Thyroid gland (tissue), 4 donors: ENCODE measurements around the gene PDCD2L. TPM values are rescaled to one million over a fixed set of nuclear protein-coding genes. Genes with fewer than 3 reads are reported as not detected.

ENCODE experiments used
- DNase-seq, 2 donors: peaks; one replicate each; pipeline ENCODE4 v3.0.0-alpha.2; 2019
- H3K27ac ChIP-seq, 3 donors: fragments of 200-600 bp; sonication (generic); 1 replicate in 2 of 3; 2 replicates in 1 of 3; pipeline ENCODE4 v1.5.1; 2016 to 2019; ENCODE audit warnings: mild to moderate bottlenecking in 1 of 3, moderate library complexity in 1 of 3
- H3K27me3 ChIP-seq: fragments of 200-600 bp; sonication (generic); one replicate; pipeline ENCODE4 v1.5.1; 2019
- H3K36me3 ChIP-seq, 2 donors: fragments of 200-600 bp; sonication (generic); one replicate each; pipeline ENCODE4 v1.5.1; 2016 to 2019
- H3K4me1 ChIP-seq, 2 donors: fragments of 200-600 bp; sonication (generic); one replicate each; pipeline ENCODE4 v1.5.1; 2017 to 2019
- H3K4me3 ChIP-seq, 3 donors: fragments of 200-600 bp; sonication (generic); replicated peaks in 1 of 3; 1 replicate in 2 of 3; 2 replicates in 1 of 3; pipeline ENCODE4 v1.5.1; 2016; ENCODE audit warnings: mild to moderate bottlenecking in 1 of 3
- H3K9me3 ChIP-seq: fragments of 200-600 bp; sonication (generic); one replicate; pipeline ENCODE4 v1.5.1; 2017
- CTCF ChIP-seq, 6 experiments: fragments of 200-600 bp in 3 of 6; fragments of 450-650 bp in 3 of 6; sonication (generic) in 3 of 6; IDR thresholded peaks; one replicate each; pipeline ENCODE4 v1.5.1; 2016 to 2019; ENCODE audit warnings: antibody characterized with exemption in 6 of 6, mild to moderate bottlenecking in 2 of 6, inconsistent platforms in 1 of 6, moderate library complexity in 1 of 6
- POLR2A ChIP-seq, 2 donors: fragments of 450-650 bp; IDR thresholded peaks; one replicate each; pipeline ENCODE4 v1.6.1; 2017; ENCODE audit warnings: antibody characterized with exemption in 2 of 2, mild to moderate bottlenecking in 2 of 2, moderate library complexity in 1 of 2
- WGBS, 2 donors: methylation state at CpG; one replicate each; pipeline ENCODE4 v1.1.5; 2017; 5-methylcytosine and 5-hydroxymethylcytosine counted together
- intact Hi-C: fragments of 100-400 bp; cut with DNase I; formaldehyde crosslinking; loops from one replicate; pipeline ENCODE4 v1.15.1; 2023
- total RNA-seq, 4 donors: library from RNA; depleted of rRNA; stranded (reverse); fragments of >200 nt; gene quantifications; one replicate each; pipeline ENCODE4 v1.2.3, GENCODE V29; 2016

PDCD2L gene
- total RNA-seq, 4 donors from 2014 or later, result 7.9 to 15.9 (median 11.8) TPM

GRCh38 chr19:34370983-34371382 lies 33.2 kb upstream of the PDCD2L start:
- peaks cover 38 to 56% of the 10 kb centered on the region in 2 donors for H3K36me3 ChIP-seq
- TF ChIP-seq POLR2A (IDR thresholded peaks at IDR 0.05), result no peak
- TF ChIP-seq CTCF (IDR thresholded peaks at IDR 0.05), result no peak
- H3K4me1 ChIP-seq, result peaks cover 4 to 10% of the 10 kb centered on the region in 2 donors
- no peak overlapping the region for H3K27ac ChIP-seq
- H3K4me3 ChIP-seq, result no peak overlapping the region
- H3K9me3 ChIP-seq, result no peaks in the 10 kb centered on the region
- no peak for DNase-seq
- 81 to 82% methylated on average over 1 to 4 of the region's 4 CpGs for WGBS, 2 donors
- intact Hi-C loops, result no loop called here
- H3K27me3 ChIP-seq, result no peaks in the 10 kb centered on the region

- 97 to 98% methylated on average over 11 of the region's 11 CpGs for WGBS, 2 donors
- intact Hi-C loops, result no loop called here
Measured at GRCh38 chr19:34373601-34374288, 30.5 kb upstream of the PDCD2L start.

DNA sequence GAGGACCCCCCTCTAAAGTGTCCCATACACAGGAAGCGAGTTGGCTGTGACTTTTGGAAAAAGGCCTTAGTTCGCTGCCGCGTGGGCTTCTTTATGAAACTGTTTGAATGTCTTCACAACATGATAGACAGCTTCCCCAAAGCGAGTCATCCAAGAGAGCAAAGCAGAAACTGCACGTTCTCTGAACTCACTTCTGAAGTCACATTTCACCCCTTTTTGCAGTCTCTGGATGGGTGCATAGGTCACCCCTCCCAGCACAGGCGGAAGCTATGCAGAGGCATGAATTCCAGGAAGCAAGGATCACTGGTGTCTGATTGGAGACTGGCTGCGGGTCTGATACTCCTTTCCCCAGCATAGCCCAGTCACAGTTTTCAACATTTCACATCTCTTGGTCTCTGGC lies 28.6 kb upstream of the PDCD2L start:
- TF ChIP-seq CTCF (IDR thresholded peaks at IDR 0.05) (no peak), POLR2A (IDR thresholded peaks at IDR 0.05) (no peak)
- no peak for DNase-seq
- no peaks in the 10 kb centered on the region for H3K27me3 ChIP-seq
- peaks cover 44 to 59% of the 10 kb centered on the region in 2 donors for H3K36me3 ChIP-seq
- no peaks in the 10 kb centered on the region for H3K4me1 ChIP-seq
- no peak overlapping the region for H3K27ac ChIP-seq
- intact Hi-C loops, result no loop called here
- WGBS, 2 donors, result 87% methylated on average over 8 of the region's 8 CpGs
- no peak overlapping the region for H3K4me3 ChIP-seq
- no peaks in the 10 kb centered on the region for H3K9me3 ChIP-seq

More at GRCh38 chr19:34373601-34374288, 30.5 kb upstream of the PDCD2L start:
- no peak for DNase-seq
- no peaks in the 10 kb centered on the region for H3K9me3 ChIP-seq
- H3K4me3 ChIP-seq, result no peak overlapping the region
- no peaks in the 10 kb centered on the region for H3K4me1 ChIP-seq
- H3K27me3 ChIP-seq, result no peaks in the 10 kb centered on the region
- H3K36me3 ChIP-seq, result peaks cover 46 to 57% of the 10 kb centered on the region in 2 donors
- no peak overlapping the region for H3K27ac ChIP-seq
- TF ChIP-seq POLR2A (IDR thresholded peaks at IDR 0.05) (no peak), CTCF (IDR thresholded peaks at IDR 0.05) (no peak)

GRCh38 chr19:34380639-34381241 lies 23.5 kb upstream of the PDCD2L start:
- Histone ChIP-seq H3K4me3 (no peak overlapping the region), H3K36me3 (peaks cover 56 to 75% of the 10 kb centered on the region in 2 donors), H3K27ac (no peak overlapping the region), H3K27me3 (no peaks in the 10 kb centered on the region), H3K4me1 (no peaks in the 10 kb centered on the region), H3K9me3 (no peaks in the 10 kb centered on the region)
- intact Hi-C loops, result no loop called here
- WGBS, 2 donors, result 83 to 100% methylated on average over 2 of the region's 5 CpGs
- TF ChIP-seq CTCF (IDR thresholded peaks at IDR 0.05), result no peak
- no peak for DNase-seq
